ENCODE measurements around the gene ARMC8.

Gene ARMC8

DNA sequence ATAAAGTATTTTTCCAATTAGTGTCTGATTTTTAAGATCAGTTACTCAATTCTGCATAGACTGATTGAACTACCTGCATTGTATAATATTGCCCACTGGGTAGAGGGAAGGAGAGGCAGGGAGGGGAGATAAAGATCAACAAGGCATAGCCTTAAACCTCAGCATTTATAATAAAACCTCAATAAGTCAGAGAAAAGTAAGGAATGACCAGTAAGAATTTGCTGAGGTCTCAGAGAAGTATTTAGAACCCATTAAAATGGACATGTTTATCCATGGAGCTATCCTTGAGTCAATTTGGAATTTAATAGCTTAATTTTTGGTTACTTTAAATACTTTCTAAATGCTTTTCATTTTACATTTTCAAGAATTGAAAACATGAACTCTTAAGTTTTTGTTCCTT is 62.5 kb downstream of the ARMC8 start:
- no peak for DNase-seq (ENCODE audit: low spot score)

DNA sequence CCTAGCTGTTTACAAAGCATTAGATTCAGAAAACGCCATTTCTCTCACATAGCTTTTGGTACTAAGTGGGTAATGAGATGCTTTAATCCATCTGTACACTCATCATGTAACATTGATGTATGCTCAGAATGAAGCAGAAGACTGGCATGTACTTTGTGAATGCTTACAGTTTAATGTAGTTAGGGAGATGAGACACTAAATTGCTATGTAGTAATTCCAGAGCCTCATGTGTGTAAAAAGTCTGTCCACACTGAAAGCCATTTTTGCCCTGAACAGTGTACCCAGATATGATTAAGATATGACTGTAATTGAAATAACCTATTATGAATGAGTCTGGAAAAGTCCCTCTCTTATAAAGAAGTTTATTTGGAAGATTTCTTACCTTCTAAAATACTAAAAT is 66.5 kb downstream of the ARMC8 start:
- DNase-seq (ENCODE audit: low spot score), result no peak

DNA sequence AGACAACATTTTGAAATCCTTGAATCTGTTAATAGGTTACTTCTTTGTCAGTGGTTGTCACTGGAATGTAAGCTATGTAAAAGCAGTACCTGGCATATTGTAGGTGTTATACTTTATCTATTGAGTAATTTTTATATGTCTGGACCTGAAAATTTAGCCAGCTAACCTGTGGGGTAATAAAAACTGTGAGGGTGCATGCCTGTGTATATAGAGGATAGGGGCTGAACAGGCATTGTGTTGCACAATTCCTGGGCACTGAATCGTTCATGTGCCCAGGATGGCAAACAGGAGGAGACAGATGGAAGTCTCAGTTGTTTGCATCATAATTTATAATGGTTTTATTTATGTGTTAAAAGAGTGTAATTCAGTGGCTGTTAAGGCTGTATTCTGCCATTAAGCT is 67.1 kb downstream of the ARMC8 start:
- no peak for DNase-seq (ENCODE audit: low spot score)

DNA sequence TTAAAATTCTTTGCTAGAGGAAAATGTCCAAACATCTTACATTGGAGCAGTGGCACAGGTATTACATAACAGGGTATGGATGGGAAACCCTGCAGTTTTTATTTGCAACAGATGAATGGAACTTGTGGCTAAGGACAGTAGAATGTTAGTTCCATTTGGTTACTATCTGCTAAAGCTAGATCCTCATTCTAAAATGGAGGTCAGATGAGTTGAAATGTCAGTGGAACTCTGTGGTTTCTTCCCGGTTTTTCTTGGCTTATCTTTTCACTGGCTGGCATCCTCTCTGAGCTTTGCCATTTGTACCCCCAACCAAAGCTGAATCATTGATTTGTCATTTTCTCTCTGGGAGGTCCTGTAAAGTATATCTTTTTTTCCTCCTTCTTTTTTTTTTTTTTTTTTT is 68.9 kb downstream of the ARMC8 start:
- no peak for DNase-seq (ENCODE audit: low spot score)

DNA sequence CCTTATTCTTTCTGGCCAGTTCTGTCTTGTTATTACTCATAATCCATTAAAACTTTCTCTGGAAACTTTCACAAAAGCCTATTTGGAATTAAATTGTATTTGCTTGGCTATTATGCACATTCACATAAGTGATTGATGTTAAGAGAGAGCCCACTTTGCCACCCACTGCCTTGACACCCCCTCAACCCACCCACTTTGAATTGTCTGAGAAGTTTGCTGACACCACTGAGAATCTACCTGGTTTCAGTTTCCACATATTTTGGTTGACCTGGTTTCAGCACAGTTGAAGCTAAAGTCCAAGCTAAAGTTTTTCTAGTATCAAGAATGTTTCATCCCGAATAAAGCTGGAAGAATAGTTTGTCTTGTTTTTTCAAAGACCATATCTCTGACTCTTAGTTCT is 70.9 kb downstream of the ARMC8 start:
- DNase-seq (ENCODE audit: low spot score), result no peak

DNA sequence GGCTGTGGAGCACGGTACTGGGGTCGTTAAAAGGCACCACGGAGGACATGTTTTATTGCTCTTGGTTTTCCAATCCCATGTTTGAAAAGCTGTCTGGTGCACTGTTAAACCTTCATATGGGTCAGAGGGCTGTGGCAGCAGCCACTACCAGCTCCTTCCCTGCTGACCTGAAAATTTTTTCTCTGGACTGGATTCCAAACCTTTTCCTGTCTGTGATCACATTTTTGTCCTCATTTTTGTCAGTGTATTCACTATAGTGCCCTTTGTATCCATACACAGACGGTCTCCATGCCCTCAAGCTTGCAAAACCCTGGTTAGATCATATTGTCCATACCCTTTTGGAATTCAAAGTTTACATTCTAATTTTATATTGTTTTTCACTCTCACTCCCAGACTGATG is 72.0 kb downstream of the ARMC8 start:
- no peak for DNase-seq (ENCODE audit: low spot score)

DNA sequence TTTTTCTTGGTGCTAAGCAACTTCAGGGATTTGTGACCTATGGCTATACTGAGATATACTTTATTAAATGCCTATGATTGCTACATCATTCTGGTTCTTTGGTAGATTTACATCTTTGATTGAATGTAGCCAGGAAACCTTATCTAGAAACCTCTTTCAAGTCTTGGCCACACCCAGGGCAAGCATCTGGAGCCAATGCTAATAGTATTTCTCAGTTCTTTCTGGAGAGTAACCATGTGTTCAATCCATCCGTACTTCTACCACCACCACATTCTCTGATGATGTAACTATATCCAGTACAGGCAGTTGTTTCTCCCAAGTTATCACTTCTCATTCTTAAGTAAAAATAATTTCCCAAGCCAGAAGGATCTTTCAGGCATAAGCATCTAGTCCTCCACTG is 73.5 kb downstream of the ARMC8 start:
- DNase-seq (ENCODE audit: low spot score), result no peak

DNA sequence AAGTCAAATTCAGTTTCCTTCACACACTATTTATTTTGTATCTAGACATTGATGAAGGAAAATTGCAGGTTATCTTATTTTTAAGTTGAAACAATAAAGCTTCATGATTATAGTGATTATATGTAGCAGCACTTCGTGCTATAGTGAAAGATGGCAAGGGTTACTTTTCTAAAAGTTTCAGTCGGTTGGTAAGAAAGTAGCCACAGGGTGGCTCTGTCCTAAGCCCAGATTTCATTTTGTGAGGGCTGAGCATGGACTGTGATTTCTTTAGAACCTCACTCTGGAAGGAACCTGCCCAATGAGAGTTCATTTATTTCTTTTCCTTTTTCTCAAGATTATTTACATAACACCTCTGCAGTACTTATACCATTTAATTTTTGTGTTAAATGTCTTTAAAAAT is 76.0 kb downstream of the ARMC8 start:
- DNase-seq (ENCODE audit: low spot score), result no peak

DNA sequence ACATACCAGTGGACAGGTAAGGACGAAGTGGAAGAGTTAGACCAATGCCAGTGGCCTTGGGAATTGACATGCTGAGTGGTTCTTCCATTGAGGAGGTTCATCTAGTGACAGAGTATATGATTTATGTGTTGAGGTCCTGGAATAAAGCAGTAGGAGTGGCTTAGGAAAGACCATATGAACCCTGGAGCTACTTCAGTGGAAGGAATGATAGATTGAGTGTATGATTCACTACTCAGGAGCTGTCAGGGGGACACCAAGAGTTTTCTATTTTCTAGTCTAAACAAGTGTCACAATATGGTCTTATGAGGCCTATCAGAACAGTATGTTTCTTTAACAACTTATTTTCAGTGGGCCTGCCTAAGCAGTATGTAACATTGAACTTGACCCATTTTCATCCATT is 78.6 kb downstream of the ARMC8 start:
- no peak for DNase-seq (ENCODE audit: low spot score)

DNA sequence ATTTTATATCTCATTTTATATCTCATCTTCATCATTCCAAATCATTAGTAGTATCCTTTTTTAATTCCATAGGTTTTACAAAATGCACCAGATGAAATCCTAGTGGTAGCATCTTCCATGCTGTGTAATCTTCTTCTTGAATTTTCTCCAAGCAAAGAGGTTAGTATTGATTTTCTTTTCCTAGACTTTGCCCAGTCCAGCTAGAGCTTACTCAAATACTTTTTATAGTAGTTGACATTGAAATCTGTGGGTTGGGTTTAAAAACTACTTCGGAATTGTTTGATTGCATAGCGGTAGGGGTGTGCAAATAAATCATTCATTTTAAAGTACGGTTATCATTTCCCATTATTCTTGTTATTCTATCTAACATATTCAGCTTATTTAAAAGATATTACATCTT is 80.0 kb downstream of the ARMC8 start:
- DNase-seq (ENCODE audit: low spot score), result no peak

DNA sequence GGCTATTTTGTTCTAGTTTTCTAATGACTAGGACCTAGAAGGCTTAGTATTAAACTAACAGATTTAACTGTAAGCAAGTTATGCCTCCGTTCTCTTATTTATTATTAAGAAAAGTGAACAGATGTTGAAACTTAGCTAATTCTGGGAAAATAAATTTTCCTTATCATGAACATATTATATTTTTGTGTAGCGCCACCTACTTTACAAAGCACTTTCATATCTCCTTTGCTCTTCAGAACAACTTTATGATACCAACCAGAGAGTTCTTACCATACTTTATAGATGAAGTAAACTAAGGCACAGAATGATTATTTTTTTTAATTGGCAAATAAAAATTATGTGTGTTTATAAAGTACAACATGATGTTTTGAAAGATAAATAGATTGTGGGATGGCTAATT is 83.1 kb downstream of the ARMC8 start:
- DNase-seq (ENCODE audit: low spot score), result no peak

DNA sequence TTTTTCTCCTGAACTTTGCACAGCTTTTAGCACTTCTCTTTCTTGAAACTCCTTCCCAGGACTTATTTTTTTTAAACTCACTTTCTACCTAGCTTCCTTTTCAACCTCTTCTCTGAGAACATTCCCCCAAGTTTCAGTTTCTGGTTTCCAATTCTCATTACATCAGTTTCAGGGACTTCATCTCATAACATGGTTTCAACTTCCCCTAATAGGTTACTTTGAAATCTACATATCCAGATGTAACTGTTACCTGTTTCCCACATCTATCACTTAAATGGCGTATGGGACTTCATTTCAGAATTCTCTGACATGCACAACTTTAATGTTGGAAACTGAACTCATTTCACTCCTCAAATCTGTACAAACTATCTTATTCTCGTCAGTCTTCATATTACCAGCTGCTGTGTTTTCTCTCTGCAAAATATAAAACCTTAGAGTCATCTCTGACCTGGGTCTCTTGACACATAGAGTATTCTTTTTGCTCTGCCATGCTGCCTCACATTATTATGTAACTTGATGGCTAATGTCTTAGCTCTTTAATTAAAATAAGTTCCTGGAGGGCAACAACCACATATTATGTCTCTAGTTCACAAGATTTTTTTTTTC is 84.2 kb downstream of the ARMC8 start:
- no peak for DNase-seq (ENCODE audit: low spot score)

DNA sequence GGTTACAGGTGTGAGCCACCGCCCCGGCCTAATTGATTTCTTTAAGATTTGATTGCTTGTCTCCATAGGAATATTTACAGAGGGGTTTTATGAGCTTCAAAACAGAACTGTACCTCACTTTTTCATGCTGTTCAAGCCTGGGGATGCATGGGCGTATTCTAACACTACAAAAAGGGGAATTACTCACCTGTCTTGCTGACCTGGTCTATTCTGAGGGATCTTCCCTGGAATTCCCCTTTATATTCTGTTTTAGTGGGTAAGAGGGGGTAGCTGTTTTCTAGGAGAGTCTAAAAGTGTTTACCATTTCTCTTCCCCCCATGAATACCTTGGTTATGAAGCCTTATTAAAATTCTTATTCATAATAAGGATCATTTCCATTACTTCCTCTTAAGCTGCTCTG is 94.5 kb downstream of the ARMC8 start:
- no peak for DNase-seq (ENCODE audit: low spot score)

DNA sequence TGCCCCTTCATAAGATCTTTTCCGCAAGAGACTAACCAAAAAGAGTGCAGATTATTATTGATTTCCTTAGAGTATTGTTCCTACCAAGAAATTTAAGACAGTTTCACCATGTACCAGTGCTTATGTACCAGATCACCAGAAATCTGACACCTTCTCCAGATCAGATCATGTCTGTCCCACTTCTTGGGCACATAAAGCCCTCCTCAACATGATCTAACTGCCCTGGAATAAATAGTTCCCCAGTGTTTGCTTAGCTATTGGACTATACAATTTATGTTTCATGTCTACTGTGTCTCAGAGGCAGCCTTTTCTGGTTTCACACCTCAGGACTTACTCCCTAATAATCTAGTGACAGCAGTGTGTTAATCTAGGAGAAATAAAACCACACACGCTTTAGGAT is 95.7 kb downstream of the ARMC8 start:
- no peak for DNase-seq (ENCODE audit: low spot score)

DNA sequence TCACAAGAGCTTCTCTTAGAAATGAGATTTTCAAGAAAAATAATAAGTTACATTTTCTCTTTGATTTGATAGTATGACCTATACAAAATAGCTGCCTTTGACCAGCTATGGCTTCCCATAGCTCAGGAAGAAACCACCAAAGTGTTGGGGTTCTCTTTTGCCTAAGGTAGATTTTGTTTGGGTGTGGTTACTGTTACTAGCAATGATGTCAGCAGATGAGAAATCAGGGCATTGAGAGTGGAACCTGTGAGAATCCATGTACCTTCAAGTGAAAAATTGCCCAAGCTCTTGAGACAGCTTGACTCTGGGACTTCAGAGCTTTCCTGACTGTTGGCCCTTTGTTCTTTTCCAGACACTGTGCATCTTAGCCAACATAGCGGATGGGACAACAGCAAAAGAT is 97.0 kb downstream of the ARMC8 start:
- DNase-seq (ENCODE audit: low spot score), result no peak

DNA sequence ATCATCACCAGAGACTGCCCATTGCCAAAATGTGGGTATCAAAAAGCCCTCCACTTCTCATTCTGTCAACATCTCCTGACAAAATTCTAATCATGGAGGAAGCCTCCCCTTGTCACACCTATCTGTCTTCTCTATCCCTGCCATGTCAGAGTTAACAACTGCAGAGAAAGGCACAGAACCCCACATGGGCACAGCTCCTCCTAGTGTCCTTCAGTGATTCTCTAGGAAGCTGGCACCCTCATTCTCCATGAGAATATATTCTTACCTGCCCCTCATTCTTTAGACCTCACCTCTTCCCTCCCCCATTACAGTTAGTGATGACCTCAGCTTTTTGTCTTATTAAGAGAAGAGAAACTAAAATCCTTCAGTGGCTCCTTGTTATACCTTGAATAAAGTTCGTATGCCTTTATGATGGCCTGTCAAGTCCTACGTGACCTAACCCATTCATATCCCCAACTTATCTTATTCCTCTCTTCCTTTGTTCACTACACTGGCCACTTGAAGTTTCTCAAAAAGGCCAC is 97.9 kb downstream of the ARMC8 start:
- DNase-seq (ENCODE audit: low spot score), result no peak

DNA sequence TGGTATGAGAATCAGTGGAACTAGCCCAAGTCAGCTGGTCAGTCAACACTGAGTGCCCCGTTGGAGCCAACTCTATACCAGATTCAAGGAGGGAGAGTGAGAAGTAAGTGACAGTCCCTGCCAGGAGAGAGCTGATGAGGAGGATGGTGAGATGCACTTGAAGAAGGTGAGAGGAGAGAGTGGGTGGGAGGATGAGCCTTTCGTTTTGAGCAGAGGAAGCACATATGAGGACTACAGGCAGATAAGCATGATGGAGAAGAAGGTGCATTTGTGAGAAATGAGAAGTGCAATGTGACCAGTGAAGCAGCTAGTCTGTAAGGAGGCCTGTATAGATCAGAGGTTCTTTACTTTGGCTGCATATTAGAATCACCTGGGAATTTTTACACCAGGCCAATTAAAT is 102.2 kb downstream of the ARMC8 start:
- no peak for DNase-seq (ENCODE audit: low spot score)

DNA sequence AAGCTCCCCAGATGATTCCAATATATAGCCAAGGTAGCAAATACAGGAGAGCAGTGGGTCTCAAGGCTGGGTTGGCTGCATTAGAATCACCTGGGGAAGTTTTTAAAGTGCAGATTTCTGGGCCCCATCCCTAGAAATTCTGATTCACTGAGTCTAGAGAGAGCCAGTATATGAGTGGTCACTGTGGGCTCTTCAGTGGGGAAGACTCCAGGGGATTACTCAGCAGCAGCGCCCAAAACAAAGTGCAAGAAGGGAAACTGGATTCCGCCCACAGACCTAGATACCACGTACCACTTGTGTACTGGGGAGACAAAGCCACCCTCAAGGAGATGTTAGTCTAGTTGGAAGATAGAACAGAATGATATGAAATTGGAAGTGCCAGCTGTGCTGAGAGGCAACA is 102.6 kb downstream of the ARMC8 start:
- no peak for DNase-seq (ENCODE audit: low spot score)

DNA sequence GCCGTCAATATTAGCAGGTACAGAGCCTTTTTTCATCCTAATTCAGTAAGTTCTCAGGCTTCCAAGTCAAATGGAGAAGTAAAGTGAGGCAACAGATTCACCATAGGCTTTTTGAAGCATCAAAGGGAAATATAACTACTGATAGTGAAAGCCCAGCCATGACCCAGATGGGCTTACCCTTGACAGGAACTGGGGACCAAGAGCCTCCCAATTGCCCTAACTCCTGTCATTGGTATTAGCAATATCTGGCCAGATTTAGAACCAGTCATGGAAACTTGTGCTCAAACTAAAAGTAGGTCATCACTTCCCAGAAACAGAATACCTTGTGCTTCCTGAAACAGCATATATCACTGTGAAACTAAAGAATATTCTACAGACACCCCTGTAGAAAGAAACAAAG is 109.5 kb downstream of the ARMC8 start:
- DNase-seq (ENCODE audit: low spot score), result no peak

DNA sequence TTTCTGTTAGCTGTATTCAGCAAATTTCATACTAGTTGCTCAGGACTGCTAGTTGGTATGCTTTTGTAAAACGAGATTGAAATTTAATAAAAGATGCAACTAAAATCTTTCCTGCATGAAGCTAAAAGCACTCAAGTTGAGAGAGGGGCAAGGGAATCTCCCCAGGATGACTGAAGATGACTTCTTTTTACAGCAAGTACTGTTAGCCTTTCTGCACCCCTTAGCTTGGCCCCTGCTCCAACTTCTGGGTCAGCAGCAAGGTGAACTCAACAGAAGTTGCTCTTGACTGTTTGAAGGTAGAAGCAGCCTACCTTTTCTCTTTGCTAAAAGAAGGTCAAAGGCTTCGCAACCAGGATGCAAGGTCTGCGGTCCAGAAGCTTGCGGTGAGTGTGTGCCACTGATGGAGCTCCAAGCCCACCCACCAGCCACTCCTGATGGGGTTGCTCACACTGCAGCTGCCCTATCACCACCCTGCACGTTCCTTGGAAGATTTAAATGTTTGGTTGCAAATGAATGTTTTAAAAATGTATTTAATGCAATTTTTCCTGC is 110.0 kb downstream of the ARMC8 start:
- no peak for DNase-seq (ENCODE audit: low spot score)

DNA sequence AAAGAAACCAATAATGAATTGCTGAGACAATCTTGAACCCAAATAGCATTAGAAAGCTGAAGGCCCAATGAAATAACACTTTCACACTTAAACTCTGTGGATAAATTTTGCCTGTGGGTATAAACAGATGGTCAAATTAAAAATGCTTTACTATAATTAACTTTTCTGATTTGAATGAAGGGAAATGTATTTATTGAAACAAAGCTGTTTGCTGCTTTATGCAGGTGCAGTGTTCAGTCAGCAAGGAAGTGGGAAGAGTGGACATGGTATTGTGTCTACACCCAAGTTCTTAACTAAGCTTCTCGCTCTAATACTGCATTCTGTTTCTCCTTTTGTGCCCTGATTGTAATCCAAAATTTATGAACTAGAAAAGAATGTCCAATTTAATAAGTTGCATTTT is 110.8 kb downstream of the ARMC8 start:
- no peak for DNase-seq (ENCODE audit: low spot score)

DNA sequence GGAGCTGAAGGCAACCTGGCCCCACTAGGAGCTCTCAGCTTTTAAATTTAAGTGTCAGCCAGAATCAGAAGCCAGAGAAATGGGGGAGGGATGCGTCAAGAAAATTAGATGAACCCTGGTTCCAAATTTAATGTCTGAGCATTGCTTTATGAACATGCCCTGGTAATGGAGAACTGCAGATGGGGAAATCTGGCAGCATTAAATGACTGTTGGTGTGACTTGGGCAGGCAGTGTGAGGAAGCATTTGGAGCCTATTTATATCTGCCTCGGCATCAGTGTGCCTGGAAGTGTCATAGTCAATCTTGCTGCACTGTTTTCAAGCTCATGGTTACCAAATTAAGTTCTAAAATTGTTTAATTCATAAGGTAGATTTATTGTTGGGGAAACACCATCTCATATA is 113.5 kb downstream of the ARMC8 start:
- no peak for DNase-seq (ENCODE audit: low spot score)

DNA sequence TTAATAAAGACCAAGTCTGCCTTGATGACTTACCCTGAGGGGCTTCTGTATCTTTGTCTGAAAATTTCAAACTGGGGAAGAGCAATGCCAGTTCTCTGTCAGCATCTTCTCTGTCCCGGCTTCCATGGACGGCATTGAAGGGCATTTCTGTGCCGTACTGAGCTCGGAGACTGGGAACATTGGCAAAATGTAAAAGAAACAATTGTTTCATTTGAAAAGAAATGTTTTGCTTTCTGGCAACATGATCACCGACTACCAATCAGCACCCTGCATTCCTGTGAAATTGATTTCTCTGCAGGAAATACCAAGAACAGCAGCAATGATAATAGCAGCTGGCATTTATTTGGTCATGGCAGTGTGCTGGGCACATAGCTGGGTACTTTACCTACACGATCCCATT is 116.4 kb downstream of the ARMC8 start:
- no peak for DNase-seq (ENCODE audit: low spot score)

DNA sequence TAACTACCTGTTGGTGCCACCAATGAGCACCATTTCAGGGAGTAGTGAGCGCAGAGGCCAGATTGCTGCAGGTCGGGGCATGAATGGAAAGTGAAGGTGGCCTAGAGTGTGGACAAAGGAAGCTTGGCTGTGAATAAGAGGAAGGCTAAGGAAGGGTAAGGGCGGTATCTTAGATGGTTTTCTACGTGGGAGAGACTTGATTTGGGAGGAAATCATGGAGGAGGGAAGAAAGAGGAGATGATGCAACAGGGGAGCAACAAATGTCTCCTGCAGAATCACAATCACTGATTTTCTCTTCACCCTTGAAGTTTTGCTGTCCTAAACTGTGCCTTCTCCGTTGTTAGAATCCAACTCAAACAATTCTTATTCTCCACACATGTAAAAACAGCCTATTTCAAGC is 120.8 kb downstream of the ARMC8 start:
- DNase-seq (ENCODE audit: low spot score), result no peak

DNA sequence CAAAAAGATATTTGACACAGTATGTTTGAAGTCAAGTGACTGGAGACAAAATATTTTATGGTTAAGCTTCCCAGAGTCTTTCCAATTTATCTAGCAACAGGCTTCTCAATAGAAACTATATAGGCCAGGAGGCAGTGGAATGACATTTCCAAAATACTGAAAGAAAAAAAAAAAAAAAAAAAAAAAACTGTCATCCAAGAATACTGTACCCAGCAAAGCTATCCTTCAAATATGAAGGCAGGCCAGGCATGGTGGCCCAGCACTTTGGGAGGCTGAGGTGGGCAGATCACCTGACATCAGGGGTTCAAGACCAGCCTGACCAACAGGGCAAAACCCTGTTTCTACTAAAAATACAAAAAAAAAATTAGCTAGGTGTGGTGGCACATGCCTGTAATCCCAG is 121.7 kb downstream of the ARMC8 start:
- DNase-seq (ENCODE audit: low spot score), result no peak
